ENCODE measurements around the gene SLC22A16. TPM values are rescaled to one million over a fixed set of nuclear protein-coding genes. Genes with fewer than 3 reads are reported as not detected.

The SLC22A16 gene
- total and polyA plus RNA-seq, 2 donors (not counting 1 experiment from before 2014, with no cell fraction given), result not detected

GRCh38 chr6:110401585-110402176, 74.7 kb downstream of the SLC22A16 start:
- Histone ChIP-seq H3K27me3 (replicated peaks in 1 of 4; ENCODE audit: control extremely low read depth in 1 of 4, control insufficient read depth in 3 of 4, insufficient read depth in 4 of 4, low read length in 3 of 4) (peaks cover 0 to 5% (median 0%) of the 10 kb centered on the region in 4 experiments), H3K4me1 (ENCODE audit: control insufficient read depth in 2 of 2, insufficient read depth in 2 of 2, low read length in 2 of 2) (no peaks in the 10 kb centered on the region), H3K27ac (ENCODE audit: low read length in 2 of 2) (no peak overlapping the region), H3K4me3 (ENCODE audit: control extremely low read depth in 1 of 5, extremely low read depth in 1 of 5, insufficient read depth in 1 of 5, low read depth in 2 of 5, low read length in 4 of 5) (no peak overlapping the region), H3K9me3 (ENCODE audit: control extremely low read depth in 1 of 3, control insufficient read depth in 2 of 3, insufficient read depth in 1 of 3, low read length in 2 of 3) (no peaks in the 10 kb centered on the region), H2AFZ (ENCODE audit: insufficient read depth, low read depth, low read length, poor library complexity, severe bottlenecking) (no peak overlapping the region), H3K9ac (ENCODE audit: low read length) (no peak overlapping the region), H3K79me2 (ENCODE audit: control insufficient read depth, insufficient read depth, low read length) (no peaks in the 10 kb centered on the region), H4K20me1 (ENCODE audit: control insufficient read depth, insufficient read depth, low read length, poor library complexity, severe bottlenecking) (no peaks in the 10 kb centered on the region), H3K4me2 (replicated peaks; ENCODE audit: low read depth, low read length, poor library complexity, severe bottlenecking) (no peak overlapping the region), H3K36me3 (replicated peaks in 1 of 2; ENCODE audit: control extremely low read depth in 1 of 2, control insufficient read depth in 1 of 2, extremely low read depth in 1 of 2, insufficient read depth in 2 of 2, low read length in 1 of 2) (no peaks in the 10 kb centered on the region)
- TF ChIP-seq EZH2 (IDR thresholded peaks at IDR 0.05; ENCODE audit: borderline replicate concordance, insufficient read depth, low read depth, low read length, poor library complexity, severe bottlenecking), result no peak
- Mint-ChIP-seq H3K4me3 (no peak overlapping the region), H3K27ac (no peak overlapping the region), H3K9me3 (ENCODE audit: insufficient read depth) (no peaks in the 10 kb centered on the region), H3K27me3 (peaks cover 6% of the 10 kb centered on the region), H3K4me1 (no peaks in the 10 kb centered on the region)
- no peak for DNase-seq
- ChIA-PET CTCF (no interaction called here), POLR2A (no interaction called here)
- intact Hi-C loops (cut with micrococcal nuclease), result no loop called here
- no CpG with 5 or more reads among the region's 4 CpGs for WGBS (ENCODE audit: insufficient coverage)
- no peak for ATAC-seq (ENCODE audit: low read depth)

- no peaks in the 10 kb centered on the region for H3K4me1 ChIP-seq (ENCODE audit: control insufficient read depth in 2 of 2, insufficient read depth in 2 of 2, low read length in 2 of 2)
- H3K4me3 Mint-ChIP-seq, result no peak overlapping the region
- 91% methylated on average over 8 of the region's 18 CpGs for WGBS (ENCODE audit: insufficient coverage)
- peak overlapping the region in 4 of 5 experiments; percentile 11 to 46 (median 30) for H3K4me3 ChIP-seq (ENCODE audit: control extremely low read depth in 1 of 5, extremely low read depth in 1 of 5, insufficient read depth in 1 of 5, low read depth in 2 of 5, low read length in 4 of 5)
- peak overlapping the region; percentile 56 for H2AFZ ChIP-seq (ENCODE audit: insufficient read depth, low read depth, low read length, poor library complexity, severe bottlenecking)
- no peaks in the 10 kb centered on the region for H3K4me1 Mint-ChIP-seq
- no peak for DNase-seq
- no peaks in the 10 kb centered on the region for H3K36me3 ChIP-seq (replicated peaks in 1 of 2; ENCODE audit: control extremely low read depth in 1 of 2, control insufficient read depth in 1 of 2, extremely low read depth in 1 of 2, insufficient read depth in 2 of 2, low read length in 1 of 2)
- ChIA-PET POLR2A (no interaction called here), CTCF (interaction anchor here (1.0 kb wide), 1 partner anchor 9 kb away, joined by 3 read pairs; no protein-coding TSS in a partner anchor)
- no peaks in the 10 kb centered on the region for H4K20me1 ChIP-seq (ENCODE audit: control insufficient read depth, insufficient read depth, low read length, poor library complexity, severe bottlenecking)
- H3K9me3 ChIP-seq (ENCODE audit: control extremely low read depth in 1 of 3, control insufficient read depth in 2 of 3, insufficient read depth in 1 of 3, low read length in 2 of 3), result no peaks in the 10 kb centered on the region
- H3K9ac ChIP-seq (ENCODE audit: low read length), result peak overlapping the region; percentile 50
- no peaks in the 10 kb centered on the region for H3K9me3 Mint-ChIP-seq (ENCODE audit: insufficient read depth)
- no peaks in the 10 kb centered on the region for H3K79me2 ChIP-seq (ENCODE audit: control insufficient read depth, insufficient read depth, low read length)
- TF ChIP-seq EZH2 (IDR thresholded peaks at IDR 0.05; ENCODE audit: borderline replicate concordance, insufficient read depth, low read depth, low read length, poor library complexity, severe bottlenecking) (no peak), CTCF (IDR thresholded peaks at IDR 0.05) (no peak)
- intact Hi-C loops (cut with micrococcal nuclease), result no loop called here
- peaks cover 6% of the 10 kb centered on the region for H3K27me3 Mint-ChIP-seq
- ATAC-seq (ENCODE audit: low read depth), result no peak
- peaks cover 0 to 5% (median 0%) of the 10 kb centered on the region in 4 experiments for H3K27me3 ChIP-seq (replicated peaks in 1 of 4; ENCODE audit: control extremely low read depth in 1 of 4, control insufficient read depth in 3 of 4, insufficient read depth in 4 of 4, low read length in 3 of 4)
- no peak overlapping the region for H3K27ac Mint-ChIP-seq
- H3K4me2 ChIP-seq (replicated peaks; ENCODE audit: low read depth, low read length, poor library complexity, severe bottlenecking), result peak overlapping the region; percentile 65
- H3K27ac ChIP-seq (ENCODE audit: low read length in 2 of 2), result no peak overlapping the region
These were observed 76.2 kb downstream of the SLC22A16 start for GRCh38 chr6:110400208-110400607.

Measured in B cell (primary cell).